BJ (cell line): ENCODE measurements around the gene NPY5R. TPM values are rescaled to one million over a fixed set of nuclear protein-coding genes. Genes with fewer than 3 reads are reported as not detected.

Source experiments
- CTCF ChIA-PET: fragments of 350-600 bp; formaldehyde crosslinking; extraction: SDS; loops from one replicate; lab custom pipeline; 2021; ENCODE audit warnings: antibody characterized with exemption, inconsistent platforms; lab: Yijun Ruan, JAX
- POLR2A ChIA-PET: fragments of 300-600 bp; sonication (Branson Sonifier 250); formaldehyde crosslinking; extraction: SDS; loops from one replicate; lab custom pipeline; 2021; ENCODE audit warnings: antibody characterized with exemption; lab: Charles Lee
- DNase-seq: peaks from one replicate; pipeline ENCODE4 v3.0.0-alpha.2; 2011; ENCODE audit warnings: low read depth
- H3K27me3 ChIP-seq: 2 replicates; pipeline ENCODE4 v1.6.0; 2011; ENCODE audit warnings: low read length; ENCODE audit not compliant: control insufficient read depth, insufficient read depth
- H3K36me3 ChIP-seq: 2 replicates; pipeline ENCODE4 v1.5.1; 2011; ENCODE audit warnings: low read length; ENCODE audit not compliant: control insufficient read depth, insufficient read depth
- H3K4me3 ChIP-seq: 2 replicates; pipeline ENCODE4 v1.5.1; 2011; ENCODE audit warnings: low read depth, mild to moderate bottlenecking, control low read depth, low read length
- polyA plus RNA-seq: library from polyadenylated mRNA; depleted of rRNA; stranded (reverse); fragments of >200 nt; gene quantifications from 2 replicates; pipeline ENCODE4 v1.2.3, GENCODE V29; 2011; rRNA removed
- TF ChIP-seq, protein P1 (sequence below): IDR thresholded peaks from 2 replicates; pipeline ENCODE4 v1.5.1; 2011; ENCODE audit warnings: low read depth, mild to moderate bottlenecking, control low read depth, inconsistent platforms, low read length, moderate library complexity; ENCODE audit not compliant: insufficient read depth

NPY5R gene
- polyA plus RNA-seq, 1 experiment, result not detected

DNA sequence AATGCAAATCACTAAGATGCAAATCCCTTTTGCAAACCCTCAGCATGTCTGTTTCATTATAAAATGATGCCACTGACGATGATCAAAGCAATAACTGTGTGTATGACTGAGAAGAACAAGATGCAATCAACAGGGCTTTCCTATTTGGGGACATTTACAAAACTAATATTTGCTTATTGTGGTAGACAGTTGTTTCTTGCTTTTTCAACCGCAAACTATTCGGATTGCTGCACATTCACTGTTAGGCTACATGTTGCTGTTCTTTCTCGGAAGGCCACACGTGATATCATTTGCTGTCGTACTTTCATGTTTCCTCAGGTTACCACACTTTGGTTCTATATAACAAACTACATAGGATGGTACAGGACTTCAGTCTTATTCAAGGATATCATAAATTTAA, 49.8 kb downstream of the NPY5R start:
- Histone ChIP-seq H3K36me3 (no peaks in the 10 kb centered on the region), H3K27me3 (no peaks in the 10 kb centered on the region), H3K4me3 (no peak overlapping the region)
- TF ChIP-seq, protein P1, sequence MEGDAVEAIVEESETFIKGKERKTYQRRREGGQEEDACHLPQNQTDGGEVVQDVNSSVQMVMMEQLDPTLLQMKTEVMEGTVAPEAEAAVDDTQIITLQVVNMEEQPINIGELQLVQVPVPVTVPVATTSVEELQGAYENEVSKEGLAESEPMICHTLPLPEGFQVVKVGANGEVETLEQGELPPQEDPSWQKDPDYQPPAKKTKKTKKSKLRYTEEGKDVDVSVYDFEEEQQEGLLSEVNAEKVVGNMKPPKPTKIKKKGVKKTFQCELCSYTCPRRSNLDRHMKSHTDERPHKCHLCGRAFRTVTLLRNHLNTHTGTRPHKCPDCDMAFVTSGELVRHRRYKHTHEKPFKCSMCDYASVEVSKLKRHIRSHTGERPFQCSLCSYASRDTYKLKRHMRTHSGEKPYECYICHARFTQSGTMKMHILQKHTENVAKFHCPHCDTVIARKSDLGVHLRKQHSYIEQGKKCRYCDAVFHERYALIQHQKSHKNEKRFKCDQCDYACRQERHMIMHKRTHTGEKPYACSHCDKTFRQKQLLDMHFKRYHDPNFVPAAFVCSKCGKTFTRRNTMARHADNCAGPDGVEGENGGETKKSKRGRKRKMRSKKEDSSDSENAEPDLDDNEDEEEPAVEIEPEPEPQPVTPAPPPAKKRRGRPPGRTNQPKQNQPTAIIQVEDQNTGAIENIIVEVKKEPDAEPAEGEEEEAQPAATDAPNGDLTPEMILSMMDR, result no peak
- POLR2A ChIA-PET, result no interaction called here
- DNase-seq, result no peak
- CTCF ChIA-PET, result no interaction called here

DNA sequence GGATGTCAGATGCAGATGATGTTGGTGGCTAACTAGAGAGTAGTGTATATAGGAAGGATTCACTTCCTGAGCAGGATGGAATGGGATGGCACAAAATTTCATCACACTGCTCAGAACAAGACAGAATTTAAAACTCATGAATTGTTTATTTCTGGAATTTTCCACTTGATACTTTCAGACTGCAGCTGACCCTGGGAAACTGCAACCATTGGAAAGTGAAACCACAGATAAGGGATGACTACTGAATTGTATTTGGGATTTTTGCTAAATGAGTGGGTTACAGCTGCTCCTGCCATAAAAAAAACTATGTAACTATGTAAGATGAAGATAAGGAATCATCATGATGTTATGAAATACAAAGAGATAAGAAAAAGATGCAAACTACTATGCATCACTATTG, 51.4 kb downstream of the NPY5R start:
- no peaks in the 10 kb centered on the region for H3K27me3 ChIP-seq
- TF ChIP-seq, protein P1, result no peak
- CTCF ChIA-PET, result no interaction called here
- H3K36me3 ChIP-seq, result no peaks in the 10 kb centered on the region
- POLR2A ChIA-PET, result no interaction called here
- DNase-seq, result no peak
- H3K4me3 ChIP-seq, result no peak overlapping the region

DNA sequence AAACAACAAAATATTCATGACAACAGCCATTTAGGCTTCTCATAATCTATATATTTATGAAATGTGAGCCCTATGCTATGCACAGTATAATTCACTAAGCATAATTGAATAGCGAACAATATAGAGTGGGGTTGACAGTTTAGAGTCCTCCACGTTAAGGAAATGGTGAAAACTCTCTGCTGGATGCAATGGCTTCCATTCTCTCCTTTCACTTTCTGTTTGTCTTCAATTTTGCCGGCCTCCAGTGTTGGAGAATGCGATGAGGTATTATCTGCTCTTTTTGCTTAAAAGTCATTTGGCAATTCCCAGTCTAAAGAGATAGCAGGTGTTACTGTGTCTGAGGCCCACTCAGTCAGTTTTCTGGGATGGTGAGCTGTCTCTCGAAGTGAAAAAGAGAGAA, 52.1 kb downstream of the NPY5R start:
- POLR2A ChIA-PET, result no interaction called here
- DNase-seq, result no peak
- no peak overlapping the region for H3K4me3 ChIP-seq

DNA sequence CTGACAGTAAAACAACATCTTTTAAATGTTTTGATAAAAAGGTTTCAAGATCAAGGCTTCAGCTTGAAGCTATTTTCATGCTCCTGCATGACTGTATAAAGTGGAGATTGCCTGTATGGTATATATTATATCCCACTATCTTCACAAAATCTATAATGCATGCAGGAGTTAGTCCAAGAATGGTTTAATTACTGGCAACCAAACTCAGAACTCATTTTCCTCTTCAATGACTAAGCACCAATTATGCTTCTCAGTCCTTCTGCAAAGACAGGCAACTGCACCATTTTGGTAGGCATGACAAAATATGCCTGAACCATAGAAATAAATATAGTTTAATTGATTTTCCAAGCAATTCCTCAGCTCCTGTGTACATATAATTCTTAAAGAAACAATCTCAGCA, 54.5 kb downstream of the NPY5R start:
- Histone ChIP-seq H3K4me3 (no peak overlapping the region), H3K36me3 (no peaks in the 10 kb centered on the region), H3K27me3 (no peaks in the 10 kb centered on the region)
- no peak for DNase-seq
- ChIA-PET CTCF (no interaction called here), POLR2A (no interaction called here)
- TF ChIP-seq, protein P1, result no peak

More for the DNA sequence above, 52.1 kb downstream of the NPY5R start:
- CTCF ChIA-PET, result no interaction called here
- TF ChIP-seq, protein P1, result no peak
- Histone ChIP-seq H3K27me3 (no peaks in the 10 kb centered on the region), H3K36me3 (no peaks in the 10 kb centered on the region)

DNA sequence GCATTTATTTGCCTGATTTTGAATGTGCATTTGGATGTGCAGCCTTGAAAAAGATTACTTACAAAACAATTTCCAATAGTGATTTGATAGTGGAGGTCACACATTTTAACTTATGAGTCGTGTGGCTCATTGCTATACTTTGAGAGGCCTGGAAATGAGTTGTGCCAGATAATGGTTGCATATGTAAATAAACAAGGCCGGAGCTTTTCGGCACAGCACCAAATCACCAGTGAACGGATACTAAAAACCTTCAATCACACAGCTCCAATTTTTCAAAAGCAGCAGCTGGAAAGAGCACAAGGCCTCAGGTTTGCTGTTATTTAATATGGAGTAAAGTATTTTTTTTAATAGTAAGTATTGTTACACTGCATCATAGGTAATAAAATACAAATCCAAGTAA, 57.2 kb downstream of the NPY5R start:
- TF ChIP-seq, protein P1, result no peak
- Histone ChIP-seq H3K27me3 (no peaks in the 10 kb centered on the region), H3K36me3 (no peaks in the 10 kb centered on the region), H3K4me3 (no peak overlapping the region)
- ChIA-PET CTCF (no interaction called here), POLR2A (no interaction called here)
- no peak for DNase-seq

Other genes with a start within 250 kb of the NPY5R start
- gene NAF1, start 177.0 kb upstream of the NPY5R start, polyA plus RNA-seq, result 3.7 and 6.0 TPM in 2 replicates
- gene NPY1R, start 11.3 kb upstream of the NPY5R start, polyA plus RNA-seq, result not detected in 2 replicates
- not detected in 2 replicates for gene TKTL2, start 129.9 kb downstream of the NPY5R start, polyA plus RNA-seq
- 5.4 and 12.0 TPM in 2 replicates for gene TMA16, start 150.8 kb downstream of the NPY5R start, polyA plus RNA-seq